ENCODE data around the gene BAK1. TPM values are rescaled to one million over a fixed set of nuclear protein-coding genes. Genes with fewer than 3 reads are reported as not detected.
"Not testable (repeated sequence)": the region's sequence is repeated elsewhere in the genome, so short reads cannot be mapped to it uniquely, and the experiment has no call there.

The BAK1 gene
- total and polyA plus RNA-seq, 4 experiments from 2014 or later: 26.2 to 41.6 (median 27.6) TPM

GRCh38 chr6:33597551-33598322 lies 17.7 kb upstream of the BAK1 start:
- Histone ChIP-seq H3K27ac (ENCODE audit: low read depth, low read length) (no peak overlapping the region), H3K27me3 (ENCODE audit: insufficient read depth, low read length) (no peaks in the 10 kb centered on the region), H3K4me1 (ENCODE audit: insufficient read depth, low read length) (peaks cover 8% of the 10 kb centered on the region), H3K36me3 (ENCODE audit: insufficient read depth, low read length) (no peaks in the 10 kb centered on the region), H3K9me3 (ENCODE audit: control insufficient read depth in 1 of 2, low read length in 2 of 2) (no peaks in the 10 kb centered on the region), H3K4me3 (ENCODE audit: low read length in 2 of 2) (no peak overlapping the region)
- no peaks in the 10 kb centered on the region for H3K36me3 Mint-ChIP-seq
- DNase-seq: no peak
- peak overlapping the region in 3 of 7 donors; percentile 13 to 84 (median 35) for H3K27ac Mint-ChIP-seq
- ChIA-PET CTCF (ENCODE audit: partially characterized antibody) (interaction anchor here (0.8 to 0.9 kb wide), 3 partner anchors 24 to 174 kb away, joined by 3 read pairs; partner anchors contain the start of gene ITPR3), POLR2A (ENCODE audit: partially characterized antibody) (interaction anchor here (0.6 to 1.0 kb wide), 2 partner anchors 24 to 127 kb away, joined by 3 read pairs; no protein-coding TSS in a partner anchor)
- no peak overlapping the region for H3K4me3 Mint-ChIP-seq
- H3K9me3 Mint-ChIP-seq: no peaks in the 10 kb centered on the region
- peaks cover 5 to 21% (median 12%) of the 10 kb centered on the region in 4 donors for H3K4me1 Mint-ChIP-seq
- no peaks in the 10 kb centered on the region for H3K27me3 Mint-ChIP-seq
- intact Hi-C loops (cut with micrococcal nuclease): no loop called here

GRCh38 chr6:33596894-33597293 lies 16.8 kb upstream of the BAK1 start:
- ChIA-PET POLR2A (ENCODE audit: partially characterized antibody) (interaction anchor here (0.6 kb wide), 1 partner anchor 127 kb away, joined by 3 read pairs; no protein-coding TSS in a partner anchor), CTCF (ENCODE audit: partially characterized antibody) (interaction anchor here (0.9 kb wide), 1 partner anchor 25 kb away, joined by 3 read pairs; the partner anchor contains the start of gene ITPR3)
- H3K36me3 ChIP-seq (ENCODE audit: insufficient read depth, low read length); H3K27ac ChIP-seq (ENCODE audit: low read depth, low read length); H3K9me3 ChIP-seq (ENCODE audit: control insufficient read depth in 1 of 2, low read length in 2 of 2); H3K36me3 Mint-ChIP-seq; H3K27me3 Mint-ChIP-seq; DNase-seq; H3K9me3 Mint-ChIP-seq; H3K27me3 ChIP-seq (ENCODE audit: insufficient read depth, low read length); H3K4me3 ChIP-seq (ENCODE audit: low read length in 2 of 2); intact Hi-C loops (cut with micrococcal nuclease): not testable (repeated sequence)
- Mint-ChIP-seq H3K4me3 (peak overlapping the region in 1 of 8 donors; percentile 26), H3K27ac (peak overlapping the region in 1 of 7 donors; percentile 21), H3K4me1 (peaks cover 12 to 29% (median 19%) of the 10 kb centered on the region in 4 donors)
- H3K4me1 ChIP-seq (ENCODE audit: insufficient read depth, low read length): peaks cover 14% of the 10 kb centered on the region

GRCh38 chr6:33595001-33595846 lies 15.1 kb upstream of the BAK1 start:
- Histone ChIP-seq H3K4me3 (ENCODE audit: low read length in 2 of 2) (no peak overlapping the region), H3K27me3 (ENCODE audit: insufficient read depth, low read length) (no peaks in the 10 kb centered on the region), H3K4me1 (ENCODE audit: insufficient read depth, low read length) (peaks cover 14% of the 10 kb centered on the region), H3K36me3 (ENCODE audit: insufficient read depth, low read length) (no peaks in the 10 kb centered on the region), H3K9me3 (ENCODE audit: control insufficient read depth in 1 of 2, low read length in 2 of 2) (no peaks in the 10 kb centered on the region), H3K27ac (ENCODE audit: low read depth, low read length) (no peak overlapping the region)
- ChIA-PET CTCF (ENCODE audit: partially characterized antibody) (interaction anchor here (1.0 to 4.0 kb wide), 5 partner anchors 9 to 448 kb away, joined by 3 to 24 read pairs (median 10); partner anchors contain the start of gene UQCC2), POLR2A (ENCODE audit: partially characterized antibody) (interaction anchor here (0.6 to 2.0 kb wide), 3 partner anchors 12 to 152 kb away, joined by 4 to 7 read pairs (median 5); partner anchors contain the start of gene ITPR3)
- H3K4me3 Mint-ChIP-seq: peak overlapping the region in 2 of 8 donors; percentile 7 to 36
- DNase-seq: no peak
- no peaks in the 10 kb centered on the region for H3K36me3 Mint-ChIP-seq
- no peaks in the 10 kb centered on the region for H3K9me3 Mint-ChIP-seq
- intact Hi-C loops (cut with micrococcal nuclease): no loop called here
- no peaks in the 10 kb centered on the region for H3K27me3 Mint-ChIP-seq
- peaks cover 12 to 33% (median 20%) of the 10 kb centered on the region in 4 donors for H3K4me1 Mint-ChIP-seq
- H3K27ac Mint-ChIP-seq: peak overlapping the region in 2 of 7 donors; percentile 32 to 41

- H3K36me3 Mint-ChIP-seq: no peaks in the 10 kb centered on the region
- POLR2A ChIA-PET (ENCODE audit: partially characterized antibody): interaction anchor here (1.2 to 2.8 kb wide), 4 partner anchors 14 to 118 kb away, joined by 3 to 24 read pairs (median 10); partner anchors contain the start of genes BAK1, ITPR3 and UQCC2
Measured at GRCh38 chr6:33593414-33593727, 13.3 kb upstream of the BAK1 start.

GRCh38 chr6:33592595-33593413 lies 12.7 kb upstream of the BAK1 start:
- Mint-ChIP-seq H3K4me1 (peaks cover 12 to 26% (median 18%) of the 10 kb centered on the region in 4 donors), H3K36me3 (no peaks in the 10 kb centered on the region), H3K27ac (peak overlapping the region; percentile 75 to 96 (median 92)), H3K4me3 (peak overlapping the region; percentile 67 to 91 (median 86)), H3K9me3 (no peaks in the 10 kb centered on the region), H3K27me3 (no peaks in the 10 kb centered on the region)
- Histone ChIP-seq H3K4me1 (ENCODE audit: insufficient read depth, low read length) (peaks cover 14% of the 10 kb centered on the region), H3K4me3 (ENCODE audit: low read length in 2 of 2) (peak overlapping the region; percentile 6 to 52), H3K27ac (ENCODE audit: low read depth, low read length) (peak overlapping the region; percentile 17), H3K9me3 (ENCODE audit: control insufficient read depth in 1 of 2, low read length in 2 of 2) (no peaks in the 10 kb centered on the region), H3K27me3 (ENCODE audit: insufficient read depth, low read length) (no peaks in the 10 kb centered on the region), H3K36me3 (ENCODE audit: insufficient read depth, low read length) (no peaks in the 10 kb centered on the region)
- ChIA-PET CTCF (ENCODE audit: partially characterized antibody) (interaction anchor here (0.8 to 4.0 kb wide), 8 partner anchors 13 to 108 kb away, joined by 3 to 24 read pairs (median 5); partner anchors contain the start of gene BAK1), POLR2A (ENCODE audit: partially characterized antibody) (interaction anchor here (0.8 to 2.8 kb wide), 9 partner anchors 14 to 163 kb away, joined by 3 to 24 read pairs (median 5); partner anchors contain the start of genes BAK1, ITPR3 and UQCC2)
- DNase-seq: peak; percentile 44 to 73 (median 46)
- intact Hi-C loops (cut with micrococcal nuclease): loop anchor here (1.0 to 2.0 kb wide), 2 partner anchors 28 to 40 kb away; partner anchors contain the start of gene ITPR3

More at GRCh38 chr6:33593414-33593727, 13.3 kb upstream of the BAK1 start:
- Mint-ChIP-seq H3K9me3 (no peaks in the 10 kb centered on the region), H3K4me1 (peaks cover 12 to 28% (median 18%) of the 10 kb centered on the region in 4 donors), H3K4me3 (peak overlapping the region; percentile 67 to 91 (median 86)), H3K27ac (peak overlapping the region; percentile 75 to 96 (median 92)), H3K27me3 (no peaks in the 10 kb centered on the region)
- peaks cover 14% of the 10 kb centered on the region for H3K4me1 ChIP-seq (ENCODE audit: insufficient read depth, low read length)
- H3K36me3 ChIP-seq (ENCODE audit: insufficient read depth, low read length): no peaks in the 10 kb centered on the region
- intact Hi-C loops (cut with micrococcal nuclease): loop anchor here (1.0 to 2.0 kb wide), 2 partner anchors 27 to 40 kb away; partner anchors contain the start of gene ITPR3
- no peaks in the 10 kb centered on the region for H3K9me3 ChIP-seq (ENCODE audit: control insufficient read depth in 1 of 2, low read length in 2 of 2)
- H3K27me3 ChIP-seq (ENCODE audit: insufficient read depth, low read length): no peaks in the 10 kb centered on the region
- H3K27ac ChIP-seq (ENCODE audit: low read depth, low read length): peak overlapping the region; percentile 17
- DNase-seq: no peak
- CTCF ChIA-PET (ENCODE audit: partially characterized antibody): interaction anchor here (1.3 to 4.0 kb wide), 4 partner anchors 14 to 108 kb away, joined by 4 to 24 read pairs (median 10); partner anchors contain the start of gene BAK1
- H3K4me3 ChIP-seq (ENCODE audit: low read length in 2 of 2): peak overlapping the region; percentile 6 to 52

GRCh38 chr6:33592280-33592594 lies 12.2 kb upstream of the BAK1 start:
- H3K4me1 ChIP-seq (ENCODE audit: insufficient read depth, low read length): peaks cover 14% of the 10 kb centered on the region
- H3K27me3 ChIP-seq (ENCODE audit: insufficient read depth, low read length): no peaks in the 10 kb centered on the region
- no peak overlapping the region for H3K27ac ChIP-seq (ENCODE audit: low read depth, low read length)
- peak overlapping the region; percentile 75 to 96 (median 91) for H3K27ac Mint-ChIP-seq
- no peaks in the 10 kb centered on the region for H3K27me3 Mint-ChIP-seq
- peaks cover 12 to 20% (median 16%) of the 10 kb centered on the region in 4 donors for H3K4me1 Mint-ChIP-seq
- H3K36me3 Mint-ChIP-seq: no peaks in the 10 kb centered on the region
- intact Hi-C loops (cut with micrococcal nuclease): loop anchor here (2.0 kb wide), 1 partner anchor 29 kb away; the partner anchor contains the start of gene ITPR3
- no peaks in the 10 kb centered on the region for H3K9me3 ChIP-seq (ENCODE audit: control insufficient read depth in 1 of 2, low read length in 2 of 2)
- POLR2A ChIA-PET (ENCODE audit: partially characterized antibody): interaction anchor here (0.8 to 2.8 kb wide), 9 partner anchors 13 to 162 kb away, joined by 3 to 24 read pairs (median 5); partner anchors contain the start of genes BAK1, ITPR3 and UQCC2
- H3K4me3 Mint-ChIP-seq: peak overlapping the region; percentile 67 to 91 (median 82)
- H3K36me3 ChIP-seq (ENCODE audit: insufficient read depth, low read length): no peaks in the 10 kb centered on the region
- no peaks in the 10 kb centered on the region for H3K9me3 Mint-ChIP-seq
- DNase-seq: no peak
- CTCF ChIA-PET (ENCODE audit: partially characterized antibody): interaction anchor here (0.6 to 4.0 kb wide), 10 partner anchors 13 to 274 kb away, joined by 3 to 24 read pairs (median 5); partner anchors contain the start of genes BAK1 and ZBTB22
- H3K4me3 ChIP-seq (ENCODE audit: low read length in 2 of 2): no peak overlapping the region

All from CD4-positive, alpha-beta memory T cell (primary cell).